Endothelial cell of umbilical vein (primary cell): ENCODE data around the gene DSG1. TPM values are rescaled to one million over a fixed set of nuclear protein-coding genes. Genes with fewer than 3 reads are reported as not detected.

Source experiments
- BruUV-seq: library from RNA; stranded (reverse); fragments of 400-500 nt; replicated peaks from 2 replicates; lab custom pipeline; 2021; lab: Mats Ljungman, UMichigan
- CTCF ChIA-PET: fragments of 300-600, 350-600 bp; sonication (Branson Sonifier 250); formaldehyde crosslinking; loops from one replicate; lab custom pipeline; 2021; ENCODE audit warnings: antibody characterized with exemption, inconsistent platforms; lab: Charles Lee
- POLR2A ChIA-PET: fragments of 300-600, 350-600 bp; sonication (Branson Sonifier 250); formaldehyde crosslinking; loops from one replicate; lab custom pipeline; 2021; ENCODE audit warnings: antibody characterized with exemption, inconsistent platforms; lab: Charles Lee
- DNase-seq: peaks from one replicate; pipeline ENCODE4 v3.0.0-alpha.2; 2011; ENCODE audit warnings: low read depth, low spot score
- FAIRE-seq: peaks from 2 replicates; lab custom pipeline; 2011; peaks lifted over from hg19 to GRCh38; lab: Jason Lieb, UNC
- H2AFZ ChIP-seq: 2 replicates; pipeline ENCODE4 v1.6.0; 2012; ENCODE audit warnings: low read depth, low read length, control low read depth, inconsistent platforms
- H3K27ac ChIP-seq: 2 replicates; pipeline ENCODE4 v1.5.1; 2011; ENCODE audit warnings: low read depth, mild to moderate bottlenecking, control low read depth, low read length, moderate library complexity; ENCODE audit not compliant: insufficient read depth
- H3K27me3 ChIP-seq, 2 experiments: 2 replicates each; pipeline versions ENCODE4 v1.6.0 to v1.6.1; 2011; ENCODE audit warnings: low read length in 2 of 2, mixed read lengths in 1 of 2; ENCODE audit not compliant: control insufficient read depth in 2 of 2, insufficient read depth in 2 of 2
- H3K36me3 ChIP-seq, 2 experiments: 2 replicates in 1 of 2; 3 replicates in 1 of 2; pipeline ENCODE4 v1.5.1; 2011; ENCODE audit warnings: low read length in 2 of 2, mild to moderate bottlenecking in 1 of 2, moderate library complexity in 1 of 2; ENCODE audit not compliant: control insufficient read depth in 2 of 2, insufficient read depth in 2 of 2; ENCODE audit errors: extremely low read depth in 1 of 2
- H3K4me1 ChIP-seq: 3 replicates; pipeline ENCODE4 v1.5.1; 2011; ENCODE audit warnings: mild to moderate bottlenecking, low read length; ENCODE audit not compliant: control insufficient read depth, insufficient read depth; ENCODE audit errors: extremely low read depth
- H3K4me2 ChIP-seq: 2 replicates; pipeline ENCODE4 v1.6.1; 2011; ENCODE audit warnings: low read length, control low read depth, mixed read lengths; ENCODE audit not compliant: insufficient read depth
- H3K4me3 ChIP-seq, 3 experiments: fragments of 200-600 bp in 1 of 3; sonication (generic), shearing (Covaris generic) in 1 of 3; replicated peaks in 1 of 3; 2 replicates each; pipeline ENCODE4 v1.5.1; 2011 to 2016; ENCODE audit warnings: control low read depth in 3 of 3, low read length in 3 of 3, mild to moderate bottlenecking in 2 of 3, inconsistent platforms in 1 of 3, low read depth in 1 of 3, moderate library complexity in 1 of 3; ENCODE audit not compliant: insufficient read depth in 1 of 3
- H3K79me2 ChIP-seq: 2 replicates; pipeline ENCODE4 v1.6.0; 2012; ENCODE audit warnings: low read length, inconsistent platforms; ENCODE audit not compliant: control insufficient read depth, insufficient read depth
- H3K9ac ChIP-seq: replicated peaks from 2 replicates; pipeline ENCODE3; 2011; ENCODE audit warnings: low read length, control low read depth; ENCODE audit not compliant: insufficient read depth; ENCODE audit errors: extremely low read depth
- H3K9me1 ChIP-seq: replicated peaks from 3 replicates; pipeline ENCODE4 v1.6.0; 2011; ENCODE audit warnings: mild to moderate bottlenecking, low read length; ENCODE audit not compliant: control insufficient read depth, insufficient read depth; ENCODE audit errors: extremely low read depth
- H3K9me3 ChIP-seq: replicated peaks from 2 replicates; pipeline ENCODE4 v1.5.1; 2012; ENCODE audit warnings: low read length, inconsistent platforms; ENCODE audit not compliant: control insufficient read depth, insufficient read depth
- H4K20me1 ChIP-seq: replicated peaks from 2 replicates; pipeline ENCODE3; 2011; ENCODE audit warnings: mild to moderate bottlenecking, low read length; ENCODE audit not compliant: control insufficient read depth, insufficient read depth; ENCODE audit errors: extremely low read depth
- CTCF ChIP-seq, 2 donors: IDR thresholded peaks; 1 replicate in 1 of 2; 2 replicates in 1 of 2; pipeline ENCODE4 v1.5.1; 2011; ENCODE audit warnings: low read length in 2 of 2, mild to moderate bottlenecking in 2 of 2, moderate library complexity in 2 of 2, control low read depth in 1 of 2, inconsistent platforms in 1 of 2, low read depth in 1 of 2; ENCODE audit not compliant: insufficient read depth in 1 of 2; ENCODE audit errors: extremely low read depth in 1 of 2
- EZH2 ChIP-seq: IDR thresholded peaks from 2 replicates; pipeline ENCODE4 v1.6.1; 2012; ENCODE audit warnings: borderline replicate concordance, low read depth, mild to moderate bottlenecking, moderate library complexity, low read length, inconsistent platforms; ENCODE audit not compliant: severe bottlenecking
- FOS ChIP-seq: IDR thresholded peaks from 2 replicates; pipeline ENCODE4 v1.6.1; 2011; ENCODE audit warnings: mild to moderate bottlenecking, low read length, moderate library complexity, borderline replicate concordance; ENCODE audit not compliant: insufficient read depth
- GATA2 ChIP-seq: IDR thresholded peaks from 2 replicates; pipeline ENCODE4 v1.7.0; 2011; ENCODE audit warnings: low read depth, mild to moderate bottlenecking, moderate library complexity, mixed read lengths, low read length; ENCODE audit not compliant: insufficient read length, insufficient read depth
- JUN ChIP-seq: IDR thresholded peaks from 2 replicates; pipeline ENCODE4 v1.6.1; 2011; ENCODE audit warnings: borderline replicate concordance, low read depth; ENCODE audit not compliant: insufficient read length, insufficient read depth
- MAX ChIP-seq: IDR thresholded peaks from 2 replicates; pipeline ENCODE4 v1.6.1; 2011; ENCODE audit not compliant: insufficient read depth, insufficient read length
- MYC ChIP-seq: IDR thresholded peaks from one replicate; pipeline ENCODE4 v1.6.1; 2011; ENCODE audit warnings: mild to moderate bottlenecking, low read depth, low read length
- POLR2A ChIP-seq: IDR thresholded peaks from 2 replicates; pipeline ENCODE4 v1.6.1; 2012; ENCODE audit warnings: low read depth, mild to moderate bottlenecking, control low read depth, low read length
- POLR2AphosphoS5 ChIP-seq: IDR thresholded peaks from 2 replicates; pipeline ENCODE4 v1.6.1; 2012; ENCODE audit warnings: low read depth, mild to moderate bottlenecking, control low read depth, low read length, moderate library complexity; ENCODE audit not compliant: insufficient read depth
- dilution Hi-C: fragments of 300-500 bp; cut with MboI; formaldehyde crosslinking; loops from one replicate; pipeline ENCODE4 v1.15.0; 2019; ENCODE audit warnings: low sequenced_read_pairs; ENCODE audit not compliant: extremely low pct_ligation_motif_present
- intact Hi-C: fragments of 100-400 bp; cut with micrococcal nuclease; formaldehyde crosslinking; loops from one replicate; pipeline ENCODE4 v1.10.0; 2022
- polyA plus RNA-seq, 4 experiments: library from polyadenylated mRNA; depleted of rRNA in 3 of 4; stranded (reverse) in 3 of 4; unstranded in 1 of 4; fragments of >200 nt; gene quantifications; 2 replicates each; pipeline versions ENCODE4 v1.2.1 to v1.2.3, GENCODE V29; 2011 to 2012; ENCODE audit warnings: missing spikeins in 1 of 4
- total RNA-seq: library from RNA; stranded (reverse); gene quantifications from 2 replicates; pipeline ENCODE4 v1.2.3, GENCODE V29; 2021

DSG1 gene
- total and polyA plus RNA-seq, 2 donors (not counting 3 experiments of a cell fraction or from before 2014, with no cell fraction given), result not detected

GRCh38 chr18:31316974-31317373, 986 bp upstream of the DSG1 start:
- ChIA-PET POLR2A (no interaction called here), CTCF (no interaction called here)
- no peaks in the 10 kb centered on the region for H3K9me3 ChIP-seq
- H3K79me2 ChIP-seq, result no peaks in the 10 kb centered on the region
- no peak for FAIRE-seq
- no peaks in the 10 kb centered on the region for H3K27me3 ChIP-seq
- H3K27ac ChIP-seq, result no peak overlapping the region
- H3K9ac ChIP-seq, result no peak overlapping the region
- no peak for DNase-seq
- dilution Hi-C loops (no loop called here), intact Hi-C loops (no loop called here)
- H3K4me1 ChIP-seq, result no peaks in the 10 kb centered on the region
- no peaks in the 10 kb centered on the region for H3K36me3 ChIP-seq
- no peaks in the 10 kb centered on the region for H4K20me1 ChIP-seq
- TF ChIP-seq CTCF (IDR thresholded peaks at IDR 0.05; ENCODE audit: extremely low read depth in 1 of 2, insufficient read depth in 1 of 2, low read depth in 1 of 2, low read length in 2 of 2) (no peak), EZH2 (no peak), GATA2 (no peak), JUN (no peak), MYC (no peak), FOS (no peak), POLR2AphosphoS5 (no peak), MAX (no peak), POLR2A (no peak)
- H2AFZ ChIP-seq, result no peak overlapping the region
- no peaks in the 10 kb centered on the region for H3K9me1 ChIP-seq
- H3K4me3 ChIP-seq, result no peak overlapping the region
- BruUV-seq, result no TSS peak
- no peak overlapping the region for H3K4me2 ChIP-seq
